Endothelial cell of umbilical vein (primary cell): Measurements from ENCODE around the gene ELMO2. TPM values are rescaled to one million over a fixed set of nuclear protein-coding genes. Genes with fewer than 3 reads are reported as not detected.

ENCODE experiments used
- BruUV-seq: library from RNA; stranded (reverse); fragments of 400-500 nt; replicated peaks from 2 replicates; lab custom pipeline; 2021; lab: Mats Ljungman, UMichigan
- CTCF ChIA-PET: fragments of 300-600, 350-600 bp; sonication (Branson Sonifier 250); formaldehyde crosslinking; loops from one replicate; lab custom pipeline; 2021; ENCODE audit warnings: antibody characterized with exemption, inconsistent platforms; lab: Charles Lee
- POLR2A ChIA-PET: fragments of 300-600, 350-600 bp; sonication (Branson Sonifier 250); formaldehyde crosslinking; loops from one replicate; lab custom pipeline; 2021; ENCODE audit warnings: antibody characterized with exemption, inconsistent platforms; lab: Charles Lee
- DNase-seq: peaks from one replicate; pipeline ENCODE4 v3.0.0-alpha.2; 2011; ENCODE audit warnings: low read depth, low spot score
- FAIRE-seq: peaks from 2 replicates; lab custom pipeline; 2011; peaks lifted over from hg19 to GRCh38; lab: Jason Lieb, UNC
- H2AFZ ChIP-seq: 2 replicates; pipeline ENCODE4 v1.6.0; 2012; ENCODE audit warnings: low read depth, low read length, control low read depth, inconsistent platforms
- H3K27ac ChIP-seq: 2 replicates; pipeline ENCODE4 v1.5.1; 2011; ENCODE audit warnings: low read depth, mild to moderate bottlenecking, control low read depth, low read length, moderate library complexity; ENCODE audit not compliant: insufficient read depth
- H3K27me3 ChIP-seq, 2 experiments: 2 replicates each; pipeline versions ENCODE4 v1.6.0 to v1.6.1; 2011; ENCODE audit warnings: low read length in 2 of 2, mixed read lengths in 1 of 2; ENCODE audit not compliant: control insufficient read depth in 2 of 2, insufficient read depth in 2 of 2
- H3K36me3 ChIP-seq, 2 experiments: 2 replicates in 1 of 2; 3 replicates in 1 of 2; pipeline ENCODE4 v1.5.1; 2011; ENCODE audit warnings: low read length in 2 of 2, mild to moderate bottlenecking in 1 of 2, moderate library complexity in 1 of 2; ENCODE audit not compliant: control insufficient read depth in 2 of 2, insufficient read depth in 2 of 2; ENCODE audit errors: extremely low read depth in 1 of 2
- H3K4me1 ChIP-seq: 3 replicates; pipeline ENCODE4 v1.5.1; 2011; ENCODE audit warnings: mild to moderate bottlenecking, low read length; ENCODE audit not compliant: control insufficient read depth, insufficient read depth; ENCODE audit errors: extremely low read depth
- H3K4me2 ChIP-seq: 2 replicates; pipeline ENCODE4 v1.6.1; 2011; ENCODE audit warnings: low read length, control low read depth, mixed read lengths; ENCODE audit not compliant: insufficient read depth
- H3K4me3 ChIP-seq, 3 experiments: fragments of 200-600 bp in 1 of 3; sonication (generic), shearing (Covaris generic) in 1 of 3; replicated peaks in 1 of 3; 2 replicates each; pipeline ENCODE4 v1.5.1; 2011 to 2016; ENCODE audit warnings: control low read depth in 3 of 3, low read length in 3 of 3, mild to moderate bottlenecking in 2 of 3, inconsistent platforms in 1 of 3, low read depth in 1 of 3, moderate library complexity in 1 of 3; ENCODE audit not compliant: insufficient read depth in 1 of 3
- H3K79me2 ChIP-seq: 2 replicates; pipeline ENCODE4 v1.6.0; 2012; ENCODE audit warnings: low read length, inconsistent platforms; ENCODE audit not compliant: control insufficient read depth, insufficient read depth
- H3K9ac ChIP-seq: replicated peaks from 2 replicates; pipeline ENCODE3; 2011; ENCODE audit warnings: low read length, control low read depth; ENCODE audit not compliant: insufficient read depth; ENCODE audit errors: extremely low read depth
- H3K9me1 ChIP-seq: replicated peaks from 3 replicates; pipeline ENCODE4 v1.6.0; 2011; ENCODE audit warnings: mild to moderate bottlenecking, low read length; ENCODE audit not compliant: control insufficient read depth, insufficient read depth; ENCODE audit errors: extremely low read depth
- H3K9me3 ChIP-seq: replicated peaks from 2 replicates; pipeline ENCODE4 v1.5.1; 2012; ENCODE audit warnings: low read length, inconsistent platforms; ENCODE audit not compliant: control insufficient read depth, insufficient read depth
- H4K20me1 ChIP-seq: replicated peaks from 2 replicates; pipeline ENCODE3; 2011; ENCODE audit warnings: mild to moderate bottlenecking, low read length; ENCODE audit not compliant: control insufficient read depth, insufficient read depth; ENCODE audit errors: extremely low read depth
- CTCF ChIP-seq, 2 donors: IDR thresholded peaks; 1 replicate in 1 of 2; 2 replicates in 1 of 2; pipeline ENCODE4 v1.5.1; 2011; ENCODE audit warnings: low read length in 2 of 2, mild to moderate bottlenecking in 2 of 2, moderate library complexity in 2 of 2, control low read depth in 1 of 2, inconsistent platforms in 1 of 2, low read depth in 1 of 2; ENCODE audit not compliant: insufficient read depth in 1 of 2; ENCODE audit errors: extremely low read depth in 1 of 2
- EZH2 ChIP-seq: IDR thresholded peaks from 2 replicates; pipeline ENCODE4 v1.6.1; 2012; ENCODE audit warnings: borderline replicate concordance, low read depth, mild to moderate bottlenecking, moderate library complexity, low read length, inconsistent platforms; ENCODE audit not compliant: severe bottlenecking
- FOS ChIP-seq: IDR thresholded peaks from 2 replicates; pipeline ENCODE4 v1.6.1; 2011; ENCODE audit warnings: mild to moderate bottlenecking, low read length, moderate library complexity, borderline replicate concordance; ENCODE audit not compliant: insufficient read depth
- GATA2 ChIP-seq: IDR thresholded peaks from 2 replicates; pipeline ENCODE4 v1.7.0; 2011; ENCODE audit warnings: low read depth, mild to moderate bottlenecking, moderate library complexity, mixed read lengths, low read length; ENCODE audit not compliant: insufficient read length, insufficient read depth
- JUN ChIP-seq: IDR thresholded peaks from 2 replicates; pipeline ENCODE4 v1.6.1; 2011; ENCODE audit warnings: borderline replicate concordance, low read depth; ENCODE audit not compliant: insufficient read length, insufficient read depth
- MYC ChIP-seq: IDR thresholded peaks from one replicate; pipeline ENCODE4 v1.6.1; 2011; ENCODE audit warnings: mild to moderate bottlenecking, low read depth, low read length
- POLR2A ChIP-seq: IDR thresholded peaks from 2 replicates; pipeline ENCODE4 v1.6.1; 2012; ENCODE audit warnings: low read depth, mild to moderate bottlenecking, control low read depth, low read length
- POLR2AphosphoS5 ChIP-seq: IDR thresholded peaks from 2 replicates; pipeline ENCODE4 v1.6.1; 2012; ENCODE audit warnings: low read depth, mild to moderate bottlenecking, control low read depth, low read length, moderate library complexity; ENCODE audit not compliant: insufficient read depth
- dilution Hi-C: fragments of 300-500 bp; cut with MboI; formaldehyde crosslinking; loops from one replicate; pipeline ENCODE4 v1.15.0; 2019; ENCODE audit warnings: low sequenced_read_pairs; ENCODE audit not compliant: extremely low pct_ligation_motif_present
- intact Hi-C: fragments of 100-400 bp; cut with micrococcal nuclease; formaldehyde crosslinking; loops from one replicate; pipeline ENCODE4 v1.10.0; 2022
- polyA plus RNA-seq, 4 experiments: library from polyadenylated mRNA; depleted of rRNA in 3 of 4; stranded (reverse) in 3 of 4; unstranded in 1 of 4; fragments of >200 nt; gene quantifications; 2 replicates each; pipeline versions ENCODE4 v1.2.1 to v1.2.3, GENCODE V29; 2011 to 2012; ENCODE audit warnings: missing spikeins in 1 of 4
- total RNA-seq: library from RNA; stranded (reverse); gene quantifications from 2 replicates; pipeline ENCODE4 v1.2.3, GENCODE V29; 2021
- TF ChIP-seq, protein P1 (sequence below): IDR thresholded peaks from 2 replicates; pipeline ENCODE4 v1.6.1; 2011; ENCODE audit not compliant: insufficient read depth, insufficient read length

ELMO2 gene
- total and polyA plus RNA-seq, 2 donors (not counting 3 experiments of a cell fraction or from before 2014, with no cell fraction given), result 35.1 to 43.5 TPM

DNA sequence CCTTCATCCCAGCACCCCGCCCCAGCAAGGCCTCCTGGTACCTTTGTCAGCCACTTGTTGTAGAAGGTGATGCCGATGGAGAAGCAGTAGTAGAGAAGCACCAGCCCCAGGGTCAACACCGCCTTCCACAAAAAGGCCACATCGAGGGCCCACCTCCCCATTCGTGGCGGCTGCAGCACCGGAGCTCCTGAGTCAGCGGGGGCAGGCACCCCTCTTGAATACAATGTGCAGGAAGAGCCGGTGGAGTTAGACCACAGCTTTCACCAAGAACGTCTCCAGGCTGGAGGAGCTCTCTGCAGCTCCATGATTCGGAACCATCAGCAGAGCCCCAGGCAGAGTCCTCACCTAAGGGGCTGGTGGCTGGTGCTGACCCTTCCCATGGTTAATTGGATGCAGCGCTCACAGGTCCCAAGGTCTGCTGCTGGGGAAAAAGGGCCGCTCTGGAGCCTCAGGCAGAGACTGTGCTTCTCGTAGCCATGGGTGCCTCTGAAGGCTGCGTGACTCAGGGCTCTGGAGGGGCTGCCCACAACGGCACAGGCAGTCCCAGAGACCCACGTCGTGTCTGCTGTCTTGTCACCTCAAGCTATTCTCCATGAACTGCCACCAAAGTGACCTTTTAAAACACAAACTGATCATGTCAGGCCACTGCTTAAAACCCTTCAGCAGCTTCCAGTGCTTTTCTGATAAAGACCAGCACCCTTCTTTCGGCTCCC, 47.9 kb downstream of the ELMO2 start:
- Histone ChIP-seq H2AFZ (no peak overlapping the region), H3K9ac (no peak overlapping the region), H3K9me1 (no peaks in the 10 kb centered on the region), H3K36me3 (peaks cover 0 to 8% of the 10 kb centered on the region in 2 experiments), H3K4me1 (peaks cover 4% of the 10 kb centered on the region), H3K4me3 (no peak overlapping the region), H3K79me2 (peaks cover 21% of the 10 kb centered on the region), H3K9me3 (no peaks in the 10 kb centered on the region), H3K4me2 (no peak overlapping the region), H3K27me3 (no peaks in the 10 kb centered on the region), H4K20me1 (no peaks in the 10 kb centered on the region), H3K27ac (no peak overlapping the region)
- DNase-seq (no peak), FAIRE-seq (no peak)
- ChIA-PET POLR2A (no interaction called here), CTCF (interaction anchor here (1.0 to 1.7 kb wide), 2 partner anchors 10 to 52 kb away, joined by 3 to 7 read pairs; no protein-coding TSS in a partner anchor)
- TF ChIP-seq, protein P1, sequence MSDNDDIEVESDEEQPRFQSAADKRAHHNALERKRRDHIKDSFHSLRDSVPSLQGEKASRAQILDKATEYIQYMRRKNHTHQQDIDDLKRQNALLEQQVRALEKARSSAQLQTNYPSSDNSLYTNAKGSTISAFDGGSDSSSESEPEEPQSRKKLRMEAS, result no peak
- no peak for TF ChIP-seq POLR2AphosphoS5
- TF ChIP-seq FOS, result no peak
- TF ChIP-seq GATA2, result no peak
- no peak for TF ChIP-seq JUN
- TF ChIP-seq EZH2, result no peak
- TF ChIP-seq POLR2A, result no peak
- no peak for TF ChIP-seq CTCF (IDR thresholded peaks at IDR 0.05; ENCODE audit: extremely low read depth in 1 of 2, insufficient read depth in 1 of 2, low read depth in 1 of 2, low read length in 2 of 2)
- TF ChIP-seq MYC, result no peak
- intact Hi-C loops, result no loop called here
- BruUV-seq, result no TSS peak
- dilution Hi-C loops, result no loop called here
